Heart left ventricle (tissue), 13 donors: ENCODE data around the gene NUP210.

Experiments
- POLR2A ChIP-seq, 2 donors: fragments of 450-650 bp; IDR thresholded peaks; one replicate each; pipeline ENCODE4 v1.6.1; 2017; ENCODE audit warnings: antibody characterized with exemption in 2 of 2, mild to moderate bottlenecking in 2 of 2, moderate library complexity in 2 of 2
- TF ChIP-seq, protein P1 (sequence below), 12 donors: fragments of 200-600 bp; sonication (generic) in 4 of 12; IDR thresholded peaks; one replicate each; pipeline versions ENCODE4 v1.5.0 to v1.8.0; 2018 to 2022; ENCODE audit warnings: antibody characterized with exemption in 12 of 12, mild to moderate bottlenecking in 5 of 12
- donor health status: ischemic (EF 13 %, LVEDD 7.1; RV severe dilation, severe dysfunction).
- donor health status: DM: no; HTN: yes; CAD: no.
- donor health status: DM: no; HTN: no; CAD: no.
- donor health status: ischemic (EF 25% LVEDD 6.9; RV normal size, moderate dysfunction).
- donor health status: ischemic (EF 25% LVEDD 5.7; RV mildly dilated, moderate dysfunction).
- donor health status: ischemic (EF 35%, LVEDD 5.7; RV mildly dilated, moderate dysfunction).
- donor health status: nonischemic (EF 11% LVEDD 7.7; RV severe dilation, severe dysfunction).
- donor health status: DM: yes; HTN: yes; CAD: no.
- donor health status: PGD.
- donor health status: ischemic (EF 29% LVEDD 5.4; RV normal size, mild dysfunction).
- donor health status: nonischemic (EF 23%, LVEDD 6.1; RV moderate dilation, normal function).

DNA sequence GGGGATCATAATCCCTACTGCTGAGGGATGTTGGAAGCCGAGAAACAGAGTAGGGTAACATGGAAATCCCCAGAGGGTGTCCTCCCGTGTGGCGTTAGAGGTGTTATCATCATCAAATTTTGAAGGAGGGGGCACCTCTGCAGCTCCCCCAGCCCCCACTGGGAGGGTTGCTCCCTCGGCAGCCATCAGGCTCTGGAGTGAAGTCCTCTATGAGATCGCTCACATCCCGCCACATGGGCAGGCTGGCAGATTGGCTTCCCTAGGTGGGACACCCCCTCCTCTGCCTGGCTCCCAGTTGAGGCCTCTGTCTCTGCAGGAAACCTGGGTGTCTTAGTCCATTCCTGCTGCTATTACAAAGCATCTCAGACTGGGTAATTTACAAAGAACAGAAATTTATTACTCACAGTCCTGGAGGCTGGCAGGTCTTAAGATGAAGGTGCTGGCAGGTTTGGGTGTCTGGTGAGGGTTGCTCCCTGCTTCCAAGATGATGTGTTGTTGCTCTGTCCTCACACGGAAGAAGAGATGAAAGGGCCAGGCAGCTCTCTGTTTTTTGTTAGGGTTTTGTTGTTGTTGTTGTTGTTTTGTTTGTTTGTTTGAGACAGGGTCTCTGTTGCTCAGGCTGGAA is 120.5 kb downstream of the NUP210 start:
- TF ChIP-seq, protein P1, sequence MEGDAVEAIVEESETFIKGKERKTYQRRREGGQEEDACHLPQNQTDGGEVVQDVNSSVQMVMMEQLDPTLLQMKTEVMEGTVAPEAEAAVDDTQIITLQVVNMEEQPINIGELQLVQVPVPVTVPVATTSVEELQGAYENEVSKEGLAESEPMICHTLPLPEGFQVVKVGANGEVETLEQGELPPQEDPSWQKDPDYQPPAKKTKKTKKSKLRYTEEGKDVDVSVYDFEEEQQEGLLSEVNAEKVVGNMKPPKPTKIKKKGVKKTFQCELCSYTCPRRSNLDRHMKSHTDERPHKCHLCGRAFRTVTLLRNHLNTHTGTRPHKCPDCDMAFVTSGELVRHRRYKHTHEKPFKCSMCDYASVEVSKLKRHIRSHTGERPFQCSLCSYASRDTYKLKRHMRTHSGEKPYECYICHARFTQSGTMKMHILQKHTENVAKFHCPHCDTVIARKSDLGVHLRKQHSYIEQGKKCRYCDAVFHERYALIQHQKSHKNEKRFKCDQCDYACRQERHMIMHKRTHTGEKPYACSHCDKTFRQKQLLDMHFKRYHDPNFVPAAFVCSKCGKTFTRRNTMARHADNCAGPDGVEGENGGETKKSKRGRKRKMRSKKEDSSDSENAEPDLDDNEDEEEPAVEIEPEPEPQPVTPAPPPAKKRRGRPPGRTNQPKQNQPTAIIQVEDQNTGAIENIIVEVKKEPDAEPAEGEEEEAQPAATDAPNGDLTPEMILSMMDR (IDR thresholded peaks at IDR 0.05): no peak
- no peak for TF ChIP-seq POLR2A (IDR thresholded peaks at IDR 0.05)
